Hepatocyte (in vitro differentiated cells): Measurements from ENCODE around the gene SP140L. TPM values are rescaled to one million over a fixed set of nuclear protein-coding genes. Genes with fewer than 3 reads are reported as not detected.
"Not testable (repeated sequence)": the region's sequence is repeated elsewhere in the genome, so short reads cannot be mapped to it uniquely, and the experiment has no call there.

Experiments
- DNase-seq: peaks from one replicate; pipeline ENCODE4 v3.0.0-alpha.2; 2016; ENCODE audit warnings: low spot score
- H2AFZ ChIP-seq: fragments of 200-600 bp; sonication (generic); 2 replicates; pipeline ENCODE4 v1.6.0; 2016; ENCODE audit warnings: antibody characterized with exemption, mild to moderate bottlenecking
- H3K27ac ChIP-seq: fragments of 200-600 bp; sonication (generic); 2 replicates; pipeline ENCODE4 v1.5.1; 2016; ENCODE audit warnings: mild to moderate bottlenecking
- H3K27me3 ChIP-seq: fragments of 200-600 bp; sonication (generic); 2 replicates; pipeline ENCODE4 v1.6.1; 2016
- H3K36me3 ChIP-seq: fragments of 200-600 bp; sonication (generic); replicated peaks from 2 replicates; pipeline ENCODE4 v1.5.1; 2016; ENCODE audit warnings: low read depth; ENCODE audit not compliant: insufficient read depth
- H3K4me1 ChIP-seq: fragments of 200-600 bp; sonication (generic); 2 replicates; pipeline ENCODE4 v1.5.1; 2016; ENCODE audit warnings: mild to moderate bottlenecking, moderate library complexity; ENCODE audit not compliant: insufficient read depth
- H3K4me2 ChIP-seq: fragments of 200-600 bp; sonication (generic); 2 replicates; pipeline ENCODE4 v1.6.0; 2016
- H3K4me3 ChIP-seq: fragments of 200-600 bp; sonication (generic); 2 replicates; pipeline ENCODE4 v1.5.1; 2016; ENCODE audit warnings: mild to moderate bottlenecking
- H3K79me2 ChIP-seq: fragments of 200-600 bp; sonication (generic); 2 replicates; pipeline ENCODE4 v1.6.0; 2017; ENCODE audit warnings: mild to moderate bottlenecking
- H3K9me2 ChIP-seq: fragments of 200-600 bp; sonication (generic); replicated peaks from 2 replicates; pipeline ENCODE4 v1.6.0; 2017; ENCODE audit warnings: mild to moderate bottlenecking; ENCODE audit not compliant: insufficient read depth
- H3K9me3 ChIP-seq: fragments of 200-600 bp; sonication (generic); 2 replicates; pipeline ENCODE4 v1.5.1; 2016; ENCODE audit warnings: low read depth, mild to moderate bottlenecking
- H4K20me1 ChIP-seq: fragments of 200-600 bp; sonication (generic); 2 replicates; pipeline ENCODE4 v1.6.0; 2016; ENCODE audit warnings: mild to moderate bottlenecking; ENCODE audit not compliant: insufficient read depth, poor library complexity, severe bottlenecking
- CTCF ChIP-seq: fragments of 200-600 bp; sonication (generic); IDR thresholded peaks from 2 replicates; pipeline ENCODE4 v1.5.1; 2016; ENCODE audit warnings: antibody characterized with exemption, mild to moderate bottlenecking; ENCODE audit not compliant: poor library complexity
- EZH2 ChIP-seq: fragments of 200-600 bp; sonication (generic); IDR thresholded peaks from 2 replicates; pipeline ENCODE4 v1.6.1; 2016; ENCODE audit warnings: antibody characterized with exemption, mild to moderate bottlenecking, borderline replicate concordance
- EZH2phosphoT487 ChIP-seq: fragments of 200-600 bp; sonication (generic); IDR thresholded peaks from one replicate; pipeline ENCODE4 v1.6.1; 2018; ENCODE audit warnings: antibody characterized with exemption, mild to moderate bottlenecking, low read depth, moderate library complexity; ENCODE audit not compliant: unreplicated experiment, severe bottlenecking
- WGBS: methylation state at CpG from one replicate; pipeline ENCODE4 v1.1.6; 2016; ENCODE audit warnings: low lambda C conversion rate; ENCODE audit errors: missing lambda C conversion rate; 5-methylcytosine and 5-hydroxymethylcytosine counted together
- polyA plus RNA-seq: library from polyadenylated mRNA; unstranded; fragments of >200 nt; fragmentation: Nextera tagmentation; extraction: Ambion mirVana; gene quantifications from 2 replicates; pipeline ENCODE4 v1.2.1, GENCODE V29; 2016
- total RNA-seq: library from RNA; depleted of rRNA; stranded (reverse); fragments of >200 nt; gene quantifications from 2 replicates; pipeline ENCODE4 v1.2.3, GENCODE V29; 2014

Gene SP140L
- total and polyA plus RNA-seq, 2 experiments from 2014 or later, result 7.1 to 8.1 TPM

GRCh38 chr2:230308402-230309000 is 18.5 kb upstream of the SP140L start:
- DNase-seq, result no peak
- no peak for TF ChIP-seq CTCF
- no peak for TF ChIP-seq EZH2
- no peak for TF ChIP-seq EZH2phosphoT487
- no peaks in the 10 kb centered on the region for H4K20me1 ChIP-seq
- H3K27ac ChIP-seq, result no peak overlapping the region
- no peak overlapping the region for H2AFZ ChIP-seq
- no peaks in the 10 kb centered on the region for H3K9me2 ChIP-seq
- no peaks in the 10 kb centered on the region for H3K27me3 ChIP-seq
- H3K9me3 ChIP-seq, result no peaks in the 10 kb centered on the region
- H3K4me1 ChIP-seq, result no peaks in the 10 kb centered on the region
- H3K79me2 ChIP-seq, result no peaks in the 10 kb centered on the region
- 89% methylated on average over 12 of the region's 12 CpGs for WGBS
- H3K4me2 ChIP-seq, result no peak overlapping the region
- H3K36me3 ChIP-seq, result no peaks in the 10 kb centered on the region
- H3K4me3 ChIP-seq, result no peak overlapping the region

DNA sequence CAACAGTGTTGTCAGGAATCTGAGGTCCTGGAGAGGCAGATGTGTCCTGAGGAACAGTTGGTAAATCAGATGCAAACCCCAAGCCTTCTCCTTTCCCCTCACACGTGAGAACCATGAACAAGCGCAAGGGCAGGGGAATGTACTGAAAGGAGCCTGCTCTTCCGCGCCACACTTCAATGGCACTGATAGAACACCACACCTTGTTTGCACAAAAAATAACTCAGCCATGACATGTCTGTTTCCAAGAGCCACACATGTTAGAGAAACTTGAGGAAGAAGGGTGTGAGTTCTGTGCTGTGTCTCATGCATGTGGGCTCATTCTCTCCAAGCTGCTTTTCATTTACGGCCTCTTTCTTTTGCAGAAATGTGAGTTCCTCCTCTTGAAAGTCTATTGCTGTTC is 16.2 kb upstream of the SP140L start:
- H3K27ac ChIP-seq, H3K36me3 ChIP-seq, H2AFZ ChIP-seq, H3K4me2 ChIP-seq, H4K20me1 ChIP-seq, H3K4me1 ChIP-seq, DNase-seq, H3K9me2 ChIP-seq, H3K4me3 ChIP-seq, H3K79me2 ChIP-seq, H3K27me3 ChIP-seq, H3K9me3 ChIP-seq: not testable (repeated sequence)
- 82% methylated on average over 1 of the region's 5 CpGs for WGBS

DNA sequence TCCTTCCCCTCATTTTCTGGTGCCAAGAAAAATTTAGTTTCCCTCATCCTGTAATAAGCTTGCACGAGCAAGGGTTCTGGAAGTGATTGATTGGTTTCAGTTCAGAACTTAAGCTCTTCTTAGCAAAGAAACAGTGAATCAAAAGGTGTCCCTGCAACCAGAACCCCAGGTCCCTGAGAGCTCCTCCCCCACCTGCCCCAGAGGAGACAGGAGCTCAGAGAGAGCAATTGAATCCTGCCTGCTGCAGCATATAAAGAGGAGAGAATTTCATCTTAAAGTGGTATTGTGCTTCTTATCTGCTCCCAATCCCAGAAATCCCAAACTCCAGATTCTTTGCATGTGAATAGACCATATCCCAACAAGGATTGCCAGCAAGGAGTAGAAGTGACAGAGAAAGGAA is 15.4 kb upstream of the SP140L start:
- not testable (repeated sequence) for H3K27me3 ChIP-seq, H3K9me3 ChIP-seq, H3K4me3 ChIP-seq, DNase-seq, H3K9me2 ChIP-seq, H3K4me1 ChIP-seq, H3K36me3 ChIP-seq, H4K20me1 ChIP-seq, H3K4me2 ChIP-seq, H3K79me2 ChIP-seq, H3K27ac ChIP-seq, H2AFZ ChIP-seq
- WGBS, result 74% methylated on average over 1 of the region's 1 CpG

- Histone ChIP-seq H3K27ac (no peak overlapping the region), H3K27me3 (no peaks in the 10 kb centered on the region), H3K4me2 (no peak overlapping the region), H2AFZ (no peak overlapping the region), H3K79me2 (no peaks in the 10 kb centered on the region), H3K9me2 (no peaks in the 10 kb centered on the region), H3K4me3 (no peak overlapping the region), H3K36me3 (no peaks in the 10 kb centered on the region), H3K4me1 (no peaks in the 10 kb centered on the region), H3K9me3 (no peaks in the 10 kb centered on the region), H4K20me1 (no peaks in the 10 kb centered on the region)
- TF ChIP-seq CTCF (no peak), EZH2 (no peak), EZH2phosphoT487 (no peak)
- WGBS, result 94% methylated on average over 2 of the region's 2 CpGs
- no peak for DNase-seq
These were observed 14.4 kb upstream of the SP140L start for GRCh38 chr2:230312638-230313037.
